ENCODE data around the gene WDR45B.

Gene WDR45B

DNA sequence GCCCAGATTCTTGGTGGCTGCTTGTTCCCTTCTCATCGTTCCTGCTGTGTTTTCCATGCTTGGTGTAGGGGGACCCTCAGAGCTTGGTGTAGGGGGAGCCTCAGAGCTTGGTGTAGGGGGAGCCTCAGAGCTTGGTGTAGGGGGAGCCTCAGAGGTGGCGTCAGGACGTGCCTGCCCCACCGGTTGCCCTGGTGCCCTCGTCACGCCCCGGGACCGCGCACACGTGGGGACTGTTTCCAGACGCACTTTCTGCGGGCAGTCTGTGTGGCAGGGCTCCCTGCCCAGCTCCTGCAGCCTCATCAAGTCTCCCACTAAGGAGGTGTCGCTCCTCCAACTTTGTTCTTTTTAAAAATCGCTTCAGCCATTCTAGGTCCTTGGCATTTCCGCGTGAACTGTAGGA, 51.9 kb downstream of the WDR45B start:
- WGBS (ENCODE audit: insufficient coverage): 94% methylated on average over 16 of the region's 16 CpGs
- Histone ChIP-seq H3K4me1 (ENCODE audit: control extremely low read depth in 1 of 4, control insufficient read depth in 4 of 4, insufficient read depth in 4 of 4, low read length in 3 of 4) (peaks cover 14 to 34% (median 31%) of the 10 kb centered on the region in 4 experiments), H3K27me3 (replicated peaks in 2 of 5; ENCODE audit: control insufficient read depth in 4 of 5, insufficient read depth in 5 of 5, low read length in 4 of 5) (no peaks in the 10 kb centered on the region), H3K27ac (ENCODE audit: insufficient read depth in 1 of 2, low read depth in 1 of 2, low read length in 2 of 2, poor library complexity in 1 of 2, severe bottlenecking in 2 of 2) (no peak overlapping the region), H3K36me3 (ENCODE audit: control insufficient read depth in 4 of 4, insufficient read depth in 4 of 4, low read length in 3 of 4) (peaks cover 0 to 63% (median 47%) of the 10 kb centered on the region in 4 experiments), H3K4me3 (ENCODE audit: control insufficient read depth in 1 of 7, extremely low read depth in 1 of 7, insufficient read depth in 4 of 7, low read depth in 2 of 7, low read length in 6 of 7) (no peak overlapping the region), H3K9me3 (ENCODE audit: control extremely low read depth in 1 of 5, control insufficient read depth in 4 of 5, insufficient read depth in 2 of 5, low read depth in 1 of 5, low read length in 4 of 5) (no peaks in the 10 kb centered on the region)
- DNase-seq: no peak
- POLR2A ChIA-PET: no interaction called here
- CTCF ChIA-PET: interaction anchor here (0.6 kb wide), 1 partner anchor 17 kb away, joined by 4 read pairs; no protein-coding TSS in a partner anchor

DNA sequence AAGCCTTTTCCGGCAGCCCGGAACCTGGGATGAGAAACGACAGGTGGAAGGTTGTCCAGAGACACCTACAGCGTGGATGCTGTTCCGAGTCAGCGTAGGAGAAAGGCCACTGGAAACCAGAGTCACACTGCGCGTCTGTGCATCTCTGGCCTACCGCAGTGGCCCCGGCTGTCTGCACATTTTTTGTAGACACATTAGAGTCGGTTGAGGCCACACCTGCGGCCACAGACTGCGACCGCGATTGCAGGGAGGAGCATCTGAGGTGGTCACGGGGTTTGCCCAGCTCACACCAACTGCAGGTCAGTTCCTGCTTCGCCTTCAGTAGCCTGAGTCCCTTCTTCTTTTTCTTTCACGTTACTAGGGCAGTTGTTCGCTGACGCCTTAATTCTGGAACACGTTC, 52.4 kb downstream of the WDR45B start:
- Histone ChIP-seq H3K27me3 (replicated peaks in 2 of 5; ENCODE audit: control insufficient read depth in 4 of 5, insufficient read depth in 5 of 5, low read length in 4 of 5) (no peaks in the 10 kb centered on the region), H3K4me1 (ENCODE audit: control extremely low read depth in 1 of 4, control insufficient read depth in 4 of 4, insufficient read depth in 4 of 4, low read length in 3 of 4) (peaks cover 16 to 38% (median 35%) of the 10 kb centered on the region in 4 experiments), H3K36me3 (ENCODE audit: control insufficient read depth in 4 of 4, insufficient read depth in 4 of 4, low read length in 3 of 4) (peaks cover 0 to 61% (median 42%) of the 10 kb centered on the region in 4 experiments), H3K4me3 (ENCODE audit: control insufficient read depth in 1 of 7, extremely low read depth in 1 of 7, insufficient read depth in 4 of 7, low read depth in 2 of 7, low read length in 6 of 7) (no peak overlapping the region), H3K9me3 (ENCODE audit: control extremely low read depth in 1 of 5, control insufficient read depth in 4 of 5, insufficient read depth in 2 of 5, low read depth in 1 of 5, low read length in 4 of 5) (no peaks in the 10 kb centered on the region), H3K27ac (ENCODE audit: insufficient read depth in 1 of 2, low read depth in 1 of 2, low read length in 2 of 2, poor library complexity in 1 of 2, severe bottlenecking in 2 of 2) (no peak overlapping the region)
- CTCF ChIA-PET: interaction anchor here (0.6 to 1.6 kb wide), 2 partner anchors 8 to 16 kb away, joined by 4 to 8 read pairs; no protein-coding TSS in a partner anchor
- no peak for DNase-seq
- WGBS (ENCODE audit: insufficient coverage): 92% methylated on average over 18 of the region's 21 CpGs
- POLR2A ChIA-PET: no interaction called here

DNA sequence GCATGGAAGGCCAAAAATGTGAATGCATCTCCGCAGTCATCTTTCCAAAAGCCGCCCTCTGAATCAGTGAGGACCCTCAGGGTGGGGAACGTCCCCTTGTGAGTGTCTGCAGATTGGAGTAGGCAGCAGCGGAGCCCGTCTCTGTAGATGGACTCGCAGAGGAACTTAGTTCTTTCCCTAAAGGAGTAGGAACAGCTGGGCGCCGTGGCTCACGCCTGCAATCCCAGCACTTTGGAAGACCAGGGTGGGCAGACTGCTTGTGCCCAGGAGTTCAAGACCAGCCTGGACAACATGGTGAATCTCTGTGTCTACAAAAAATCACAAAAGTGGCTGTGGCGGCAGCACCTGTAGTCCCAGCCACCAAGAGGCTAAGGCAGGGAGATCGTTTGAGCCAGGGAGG, 53.7 kb downstream of the WDR45B start:
- ChIA-PET CTCF (interaction anchor here (0.9 to 1.6 kb wide), 2 partner anchors 9 to 18 kb away, joined by 3 to 8 read pairs; no protein-coding TSS in a partner anchor), POLR2A (no interaction called here)
- H3K27ac ChIP-seq (ENCODE audit: insufficient read depth in 1 of 2, low read depth in 1 of 2, low read length in 2 of 2, poor library complexity in 1 of 2, severe bottlenecking in 2 of 2): no peak overlapping the region
- no peak for DNase-seq
- no peaks in the 10 kb centered on the region for H3K27me3 ChIP-seq (replicated peaks in 2 of 5; ENCODE audit: control insufficient read depth in 4 of 5, insufficient read depth in 5 of 5, low read length in 4 of 5)
- no peak overlapping the region for H3K4me3 ChIP-seq (ENCODE audit: control insufficient read depth in 1 of 7, extremely low read depth in 1 of 7, insufficient read depth in 4 of 7, low read depth in 2 of 7, low read length in 6 of 7)
- WGBS (ENCODE audit: insufficient coverage): 98% methylated on average over 11 of the region's 11 CpGs
- H3K36me3 ChIP-seq (ENCODE audit: control insufficient read depth in 4 of 4, insufficient read depth in 4 of 4, low read length in 3 of 4): peaks cover 0 to 50% (median 32%) of the 10 kb centered on the region in 4 experiments
- H3K9me3 ChIP-seq (ENCODE audit: control extremely low read depth in 1 of 5, control insufficient read depth in 4 of 5, insufficient read depth in 2 of 5, low read depth in 1 of 5, low read length in 4 of 5): no peaks in the 10 kb centered on the region
- H3K4me1 ChIP-seq (ENCODE audit: control extremely low read depth in 1 of 4, control insufficient read depth in 4 of 4, insufficient read depth in 4 of 4, low read length in 3 of 4): peaks cover 16 to 52% (median 47%) of the 10 kb centered on the region in 4 experiments

DNA sequence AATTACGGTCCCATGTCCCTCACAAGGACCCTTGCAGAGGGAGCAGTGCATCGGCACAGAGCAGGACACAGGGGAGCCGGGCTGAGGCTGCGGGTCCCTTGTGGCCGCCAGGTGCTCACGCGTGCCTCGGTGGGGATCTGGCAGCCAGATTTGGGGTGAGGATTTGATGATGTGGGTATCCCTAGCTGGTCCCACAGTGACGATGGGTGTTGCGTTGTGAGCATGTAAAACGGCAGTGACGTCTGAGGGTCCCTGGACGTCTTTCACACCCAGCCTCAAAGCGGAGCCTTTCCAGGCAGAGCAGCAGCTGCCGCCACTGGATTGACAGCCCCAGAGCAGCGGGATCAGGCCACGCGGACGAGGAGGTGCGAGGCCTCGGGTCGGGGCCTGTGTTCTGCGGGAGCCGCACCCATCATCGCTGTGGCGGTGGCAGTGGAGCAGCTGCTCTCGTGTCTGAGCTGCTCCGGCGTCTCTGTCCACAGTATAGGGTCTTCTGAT, 54.6 kb downstream of the WDR45B start:
- peak in 2 of 3 donors; percentile 23 to 47 for DNase-seq
- ChIA-PET POLR2A (no interaction called here), CTCF (interaction anchor here (0.9 to 1.0 kb wide), 2 partner anchors 10 to 17 kb away, joined by 3 read pairs; no protein-coding TSS in a partner anchor)
- peak overlapping the region in 5 of 7 experiments; percentile 52 to 71 (median 58) for H3K4me3 ChIP-seq (ENCODE audit: control insufficient read depth in 1 of 7, extremely low read depth in 1 of 7, insufficient read depth in 4 of 7, low read depth in 2 of 7, low read length in 6 of 7)
- 72% methylated on average over 29 of the region's 29 CpGs for WGBS (ENCODE audit: insufficient coverage)
- H3K36me3 ChIP-seq (ENCODE audit: control insufficient read depth in 4 of 4, insufficient read depth in 4 of 4, low read length in 3 of 4): peaks cover 0 to 46% (median 29%) of the 10 kb centered on the region in 4 experiments
- H3K9me3 ChIP-seq (ENCODE audit: control extremely low read depth in 1 of 5, control insufficient read depth in 4 of 5, insufficient read depth in 2 of 5, low read depth in 1 of 5, low read length in 4 of 5): no peaks in the 10 kb centered on the region
- peaks cover 16 to 57% (median 50%) of the 10 kb centered on the region in 4 experiments for H3K4me1 ChIP-seq (ENCODE audit: control extremely low read depth in 1 of 4, control insufficient read depth in 4 of 4, insufficient read depth in 4 of 4, low read length in 3 of 4)
- H3K27ac ChIP-seq (ENCODE audit: insufficient read depth in 1 of 2, low read depth in 1 of 2, low read length in 2 of 2, poor library complexity in 1 of 2, severe bottlenecking in 2 of 2): peak overlapping the region in 1 of 2 experiments; percentile 80
- no peaks in the 10 kb centered on the region for H3K27me3 ChIP-seq (replicated peaks in 2 of 5; ENCODE audit: control insufficient read depth in 4 of 5, insufficient read depth in 5 of 5, low read length in 4 of 5)

DNA sequence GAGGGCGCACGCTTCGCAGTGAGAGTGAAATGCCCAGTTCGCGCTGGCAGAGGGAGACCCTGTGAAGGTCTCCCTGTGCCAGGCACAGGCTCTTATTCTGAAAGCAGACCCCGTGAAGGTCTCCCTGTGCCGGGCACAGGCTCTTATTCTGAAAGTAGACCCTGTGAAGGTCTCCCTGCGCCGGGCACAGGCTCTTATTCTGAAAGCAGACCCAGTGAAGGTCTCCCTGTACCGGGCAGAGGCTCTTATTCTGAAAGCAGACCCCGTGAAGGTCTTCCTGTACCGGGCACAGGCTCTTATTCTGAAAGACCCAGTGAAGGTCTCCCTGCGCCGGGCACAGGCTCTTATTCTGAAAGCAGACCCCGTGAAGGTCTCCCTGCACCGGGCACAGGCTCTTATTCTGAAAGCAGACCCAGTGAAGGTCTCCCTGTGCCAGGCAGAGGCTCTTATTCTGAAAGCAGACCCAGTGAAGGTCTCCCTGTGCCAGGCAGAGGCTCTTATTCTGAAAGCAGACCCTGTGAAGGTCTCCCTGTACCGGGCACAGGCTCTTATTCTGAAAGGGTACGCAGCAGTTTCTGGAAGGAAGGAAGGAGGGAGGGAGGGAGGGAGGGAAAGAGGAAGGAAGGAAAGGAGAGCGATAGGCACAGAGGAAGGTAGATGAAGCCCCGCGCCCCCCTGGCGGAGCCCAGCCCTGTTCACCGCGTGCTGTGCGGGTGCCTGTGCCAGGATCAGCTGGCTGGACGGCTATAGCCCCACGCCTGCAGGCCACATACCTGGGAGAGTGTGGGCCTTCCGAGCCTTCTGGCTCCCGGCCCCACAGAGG, 55.3 kb downstream of the WDR45B start:
- peak; percentile 91 to 97 (median 95) for DNase-seq
- peaks cover 16 to 57% (median 51%) of the 10 kb centered on the region in 4 experiments for H3K4me1 ChIP-seq (ENCODE audit: control extremely low read depth in 1 of 4, control insufficient read depth in 4 of 4, insufficient read depth in 4 of 4, low read length in 3 of 4)
- H3K36me3 ChIP-seq (ENCODE audit: control insufficient read depth in 4 of 4, insufficient read depth in 4 of 4, low read length in 3 of 4): peaks cover 0 to 44% (median 30%) of the 10 kb centered on the region in 4 experiments
- no peaks in the 10 kb centered on the region for H3K9me3 ChIP-seq (ENCODE audit: control extremely low read depth in 1 of 5, control insufficient read depth in 4 of 5, insufficient read depth in 2 of 5, low read depth in 1 of 5, low read length in 4 of 5)
- ChIA-PET CTCF (interaction anchor here (1.0 to 2.1 kb wide), 3 partner anchors 11 to 54 kb away, joined by 3 to 12 read pairs (median 7); no protein-coding TSS in a partner anchor), POLR2A (interaction anchor here (2.0 kb wide), 1 partner anchor 11 kb away, joined by 7 read pairs; no protein-coding TSS in a partner anchor)
- peak overlapping the region; percentile 64 to 80 for H3K27ac ChIP-seq (ENCODE audit: insufficient read depth in 1 of 2, low read depth in 1 of 2, low read length in 2 of 2, poor library complexity in 1 of 2, severe bottlenecking in 2 of 2)
- peak overlapping the region in 5 of 7 experiments; percentile 52 to 71 (median 58) for H3K4me3 ChIP-seq (ENCODE audit: control insufficient read depth in 1 of 7, extremely low read depth in 1 of 7, insufficient read depth in 4 of 7, low read depth in 2 of 7, low read length in 6 of 7)
- no peaks in the 10 kb centered on the region for H3K27me3 ChIP-seq (replicated peaks in 2 of 5; ENCODE audit: control insufficient read depth in 4 of 5, insufficient read depth in 5 of 5, low read length in 4 of 5)
- WGBS (ENCODE audit: insufficient coverage): 16% methylated on average over 27 of the region's 29 CpGs

DNA sequence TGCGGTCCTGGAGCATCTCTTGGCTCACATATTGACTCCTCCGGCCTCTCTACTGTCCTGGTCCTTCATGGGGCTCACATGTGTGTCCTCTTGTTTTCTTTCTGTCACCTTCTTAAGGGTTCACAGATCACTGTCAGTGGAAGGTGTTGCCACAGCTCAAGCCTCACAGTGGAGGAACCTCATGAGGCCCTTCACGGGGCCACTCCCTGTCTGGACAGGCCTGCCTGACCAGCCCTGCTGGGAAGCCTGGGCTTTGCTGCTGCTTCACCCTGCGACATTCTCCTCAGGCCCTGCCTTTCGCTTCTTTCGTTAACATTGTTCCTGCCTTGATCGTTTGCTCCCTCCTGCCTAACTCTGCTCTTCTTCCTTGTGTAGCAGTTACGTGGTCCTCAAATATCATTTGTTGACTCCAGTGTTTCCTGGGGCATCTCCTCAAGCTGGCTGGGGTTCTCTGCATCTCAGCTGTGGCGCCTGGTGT, 55.9 kb downstream of the WDR45B start:
- peaks cover 16 to 63% (median 54%) of the 10 kb centered on the region in 4 experiments for H3K4me1 ChIP-seq (ENCODE audit: control extremely low read depth in 1 of 4, control insufficient read depth in 4 of 4, insufficient read depth in 4 of 4, low read length in 3 of 4)
- H3K36me3 ChIP-seq (ENCODE audit: control insufficient read depth in 4 of 4, insufficient read depth in 4 of 4, low read length in 3 of 4): peaks cover 0 to 47% (median 34%) of the 10 kb centered on the region in 4 experiments
- 76% methylated on average over 9 of the region's 9 CpGs for WGBS (ENCODE audit: insufficient coverage)
- DNase-seq: no peak
- H3K4me3 ChIP-seq (ENCODE audit: control insufficient read depth in 1 of 7, extremely low read depth in 1 of 7, insufficient read depth in 4 of 7, low read depth in 2 of 7, low read length in 6 of 7): peak overlapping the region in 6 of 7 experiments; percentile 1 to 71 (median 46)
- H3K27me3 ChIP-seq (replicated peaks in 2 of 5; ENCODE audit: control insufficient read depth in 4 of 5, insufficient read depth in 5 of 5, low read length in 4 of 5): no peaks in the 10 kb centered on the region
- H3K27ac ChIP-seq (ENCODE audit: insufficient read depth in 1 of 2, low read depth in 1 of 2, low read length in 2 of 2, poor library complexity in 1 of 2, severe bottlenecking in 2 of 2): peak overlapping the region; percentile 64 to 80
- POLR2A ChIA-PET: interaction anchor here (1.0 to 2.0 kb wide), 3 partner anchors 12 to 95 kb away, joined by 3 to 7 read pairs (median 4); no protein-coding TSS in a partner anchor
- H3K9me3 ChIP-seq (ENCODE audit: control extremely low read depth in 1 of 5, control insufficient read depth in 4 of 5, insufficient read depth in 2 of 5, low read depth in 1 of 5, low read length in 4 of 5): no peaks in the 10 kb centered on the region
- CTCF ChIA-PET: interaction anchor here (1.1 to 2.1 kb wide), 3 partner anchors 11 to 55 kb away, joined by 4 to 12 read pairs (median 7); no protein-coding TSS in a partner anchor

Data from common myeloid progenitor, CD34-positive (primary cell).